ENCODE data around the gene LIME1. TPM values are rescaled to one million over a fixed set of nuclear protein-coding genes. Genes with fewer than 3 reads are reported as not detected.

Gene LIME1
- total RNA-seq, 1 experiment from 2014 or later = 15.1 TPM

GRCh38 chr20:63734946-63735858, 1.3 kb upstream of the LIME1 start:
- in situ Hi-C loops (cut with HindIII; ENCODE audit: low sequenced_read_pairs) = no loop called here
- no peak for DNase-seq (ENCODE audit: low spot score)

GRCh38 chr20:63736893-63737694, 630 bp downstream of the LIME1 start:
- in situ Hi-C loops (cut with HindIII; ENCODE audit: low sequenced_read_pairs) = no loop called here
- DNase-seq (ENCODE audit: low spot score) = no peak

- in situ Hi-C loops (cut with HindIII; ENCODE audit: low sequenced_read_pairs) = no loop called here
- no peak for DNase-seq (ENCODE audit: low spot score)
Measured at GRCh38 chr20:63737695-63737944, 1.2 kb downstream of the LIME1 start.

- in situ Hi-C loops (cut with HindIII; ENCODE audit: low sequenced_read_pairs) = no loop called here
- no peak for DNase-seq (ENCODE audit: low spot score)
Measured at GRCh38 chr20:63737945-63738686, 1.7 kb downstream of the LIME1 start.

GRCh38 chr20:63738687-63739129, 2.2 kb downstream of the LIME1 start:
- peak; percentile 68 for DNase-seq (ENCODE audit: low spot score)
- in situ Hi-C loops (cut with HindIII; ENCODE audit: low sequenced_read_pairs) = no loop called here

- peak; percentile 81 for DNase-seq (ENCODE audit: low spot score)
- in situ Hi-C loops (cut with HindIII; ENCODE audit: low sequenced_read_pairs) = no loop called here
Measured at GRCh38 chr20:63739130-63740069, 2.9 kb downstream of the LIME1 start, which contains the start of gene SLC2A4RG. Gene SLC2A4RG, plus strand, starts transcription at chr20:63739776. Its CDS starts 137 bp downstream, at chr20:63739913.

- no peak for DNase-seq (ENCODE audit: low spot score)
- in situ Hi-C loops (cut with HindIII; ENCODE audit: low sequenced_read_pairs) = no loop called here
Measured at GRCh38 chr20:63740070-63740626, 3.7 kb downstream of the LIME1 start.

GRCh38 chr20:63740627-63741353, 4.3 kb downstream of the LIME1 start:
- peak; percentile 66 for DNase-seq (ENCODE audit: low spot score)
- in situ Hi-C loops (cut with HindIII; ENCODE audit: low sequenced_read_pairs) = no loop called here

GRCh38 chr20:63741354-63741675, 4.9 kb downstream of the LIME1 start:
- DNase-seq (ENCODE audit: low spot score) = no peak
- in situ Hi-C loops (cut with HindIII; ENCODE audit: low sequenced_read_pairs) = no loop called here

- in situ Hi-C loops (cut with HindIII; ENCODE audit: low sequenced_read_pairs) = no loop called here
- no peak for DNase-seq (ENCODE audit: low spot score)
Measured at GRCh38 chr20:63741676-63742380, 5.4 kb downstream of the LIME1 start.

- in situ Hi-C loops (cut with HindIII; ENCODE audit: low sequenced_read_pairs) = no loop called here
- DNase-seq (ENCODE audit: low spot score) = no peak
Measured at GRCh38 chr20:63742381-63743024, 6.0 kb downstream of the LIME1 start.

GRCh38 chr20:63743210-63743970, 6.9 kb downstream of the LIME1 start:
- no peak for DNase-seq (ENCODE audit: low spot score)
- in situ Hi-C loops (cut with HindIII; ENCODE audit: low sequenced_read_pairs) = no loop called here

- in situ Hi-C loops (cut with HindIII; ENCODE audit: low sequenced_read_pairs) = no loop called here
- no peak for DNase-seq (ENCODE audit: low spot score)
Measured at GRCh38 chr20:63744158-63744557, 7.7 kb downstream of the LIME1 start.

GRCh38 chr20:63744574-63745423, 8.3 kb downstream of the LIME1 start:
- no peak for DNase-seq (ENCODE audit: low spot score)
- in situ Hi-C loops (cut with HindIII; ENCODE audit: low sequenced_read_pairs) = no loop called here

GRCh38 chr20:63745424-63745805, 9.0 kb downstream of the LIME1 start:
- in situ Hi-C loops (cut with HindIII; ENCODE audit: low sequenced_read_pairs) = no loop called here

More at GRCh38 chr20:63745424-63745805, 9.0 kb downstream of the LIME1 start:
- DNase-seq (ENCODE audit: low spot score) = no peak
